ACC112 (cell line): ENCODE measurements around the gene NRG3.

Source experiments
- H2AFZ ChIP-seq: fragments of 200-600 bp; sonication (generic); one replicate; pipeline ENCODE4 v1.6.0; 2017; ENCODE audit warnings: antibody characterized with exemption, low read length; ENCODE audit not compliant: unreplicated experiment
- H3K27ac ChIP-seq: fragments of 200-600 bp; sonication (generic); 2 replicates; pipeline ENCODE4 v1.5.1; 2014; ENCODE audit warnings: low read depth, mild to moderate bottlenecking, antibody characterized with exemption, low read length, moderate library complexity
- H3K27me3 ChIP-seq: fragments of 200-600 bp; sonication (generic); 2 replicates; pipeline ENCODE4 v1.6.1; 2014; ENCODE audit warnings: mild to moderate bottlenecking, antibody characterized with exemption, low read length, moderate library complexity, mixed read lengths; ENCODE audit not compliant: insufficient read depth
- H3K36me3 ChIP-seq: fragments of 200-600 bp; sonication (generic); 2 replicates; pipeline ENCODE4 v1.6.1; 2016; ENCODE audit warnings: mild to moderate bottlenecking, antibody characterized with exemption, low read length, moderate library complexity, mixed read lengths; ENCODE audit not compliant: insufficient read depth
- H3K4me1 ChIP-seq: fragments of 200-600 bp; sonication (generic); one replicate; pipeline ENCODE4 v1.6.1; 2016; ENCODE audit warnings: low read length, mixed read lengths; ENCODE audit not compliant: insufficient read depth, unreplicated experiment, control insufficient read depth
- H3K4me3 ChIP-seq: fragments of 200-600 bp; sonication (generic); 2 replicates; pipeline ENCODE4 v1.5.1; 2014; ENCODE audit warnings: mild to moderate bottlenecking, low read depth, low read length
- H3K79me2 ChIP-seq: fragments of 200-600 bp; sonication (generic); one replicate; pipeline ENCODE4 v1.6.0; 2016; ENCODE audit warnings: low read length; ENCODE audit not compliant: control insufficient read depth, unreplicated experiment, insufficient read depth

The NRG3 gene

GRCh38 chr10:81874875-81875466 is at the start of gene NRG3:
Gene NRG3, plus strand, starts transcription at chr10:81875194.
- Histone ChIP-seq H3K4me1 (no peaks in the 10 kb centered on the region), H3K27me3 (peaks cover 32% of the 10 kb centered on the region), H3K36me3 (no peaks in the 10 kb centered on the region), H3K79me2 (no peaks in the 10 kb centered on the region), H3K4me3 (no peak within 1 kb of the TSS), H2AFZ (no peak within 1 kb of the TSS), H3K27ac (no peak within 1 kb of the TSS)

DNA sequence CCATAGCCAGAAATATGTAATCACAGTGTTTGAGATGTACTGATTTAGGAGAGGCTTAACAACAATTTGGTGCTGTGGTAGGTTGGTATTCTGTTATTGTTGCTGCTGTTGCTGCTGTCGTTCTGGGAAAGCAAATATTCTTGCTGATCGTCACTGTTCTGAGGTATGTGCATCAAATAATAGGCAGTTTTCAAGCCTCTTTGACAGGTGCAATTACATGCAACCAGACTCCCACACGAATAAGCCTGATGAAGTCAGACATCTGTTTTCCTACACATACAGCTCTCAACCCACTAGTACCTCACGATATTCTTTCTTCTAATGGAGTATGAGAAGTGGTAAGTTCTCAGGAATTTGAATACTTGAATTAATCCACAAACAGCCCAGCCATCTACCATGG is 46.7 kb upstream of the NRG3 start:
- no peaks in the 10 kb centered on the region for H3K4me1 ChIP-seq
- no peaks in the 10 kb centered on the region for H3K79me2 ChIP-seq
- H3K4me3 ChIP-seq: no peak overlapping the region
- H3K27ac ChIP-seq: no peak overlapping the region
- H3K27me3 ChIP-seq: no peaks in the 10 kb centered on the region
- no peaks in the 10 kb centered on the region for H3K36me3 ChIP-seq
- no peak overlapping the region for H2AFZ ChIP-seq

GRCh38 chr10:81831060-81831459 is 43.9 kb upstream of the NRG3 start:
- no peaks in the 10 kb centered on the region for H3K27me3 ChIP-seq
- H2AFZ ChIP-seq: no peak overlapping the region
- H3K79me2 ChIP-seq: no peaks in the 10 kb centered on the region
- no peak overlapping the region for H3K4me3 ChIP-seq
- no peak overlapping the region for H3K27ac ChIP-seq
- no peaks in the 10 kb centered on the region for H3K4me1 ChIP-seq
- H3K36me3 ChIP-seq: no peaks in the 10 kb centered on the region

DNA sequence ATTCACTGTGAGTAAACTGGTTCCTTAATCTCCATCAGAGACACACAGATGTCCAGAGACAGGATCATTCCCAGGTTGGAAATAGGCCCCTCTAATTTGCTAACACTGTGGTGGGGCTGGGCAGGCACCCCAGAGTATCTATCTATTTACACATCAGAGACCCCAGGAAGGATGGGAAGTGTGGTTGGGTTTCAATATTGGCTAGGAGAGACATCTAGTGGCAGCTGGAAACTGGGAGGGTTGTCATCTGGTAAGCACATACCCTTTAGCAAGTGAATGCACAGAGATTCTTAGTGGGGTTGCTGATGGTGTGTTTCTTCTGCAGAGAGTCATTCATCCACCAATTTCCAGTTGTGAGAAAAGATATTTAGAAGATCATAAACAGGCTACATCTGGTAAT is 36.0 kb upstream of the NRG3 start:
- no peaks in the 10 kb centered on the region for H3K36me3 ChIP-seq
- no peak overlapping the region for H3K27ac ChIP-seq
- no peaks in the 10 kb centered on the region for H3K79me2 ChIP-seq
- no peak overlapping the region for H2AFZ ChIP-seq
- H3K27me3 ChIP-seq: no peaks in the 10 kb centered on the region
- H3K4me1 ChIP-seq: no peaks in the 10 kb centered on the region
- no peak overlapping the region for H3K4me3 ChIP-seq

GRCh38 chr10:81843042-81843441 is 32.0 kb upstream of the NRG3 start:
- H3K4me1 ChIP-seq: no peaks in the 10 kb centered on the region
- no peak overlapping the region for H2AFZ ChIP-seq
- H3K79me2 ChIP-seq: no peaks in the 10 kb centered on the region
- no peak overlapping the region for H3K4me3 ChIP-seq
- H3K36me3 ChIP-seq: no peaks in the 10 kb centered on the region
- H3K27ac ChIP-seq: no peak overlapping the region
- H3K27me3 ChIP-seq: no peaks in the 10 kb centered on the region

DNA sequence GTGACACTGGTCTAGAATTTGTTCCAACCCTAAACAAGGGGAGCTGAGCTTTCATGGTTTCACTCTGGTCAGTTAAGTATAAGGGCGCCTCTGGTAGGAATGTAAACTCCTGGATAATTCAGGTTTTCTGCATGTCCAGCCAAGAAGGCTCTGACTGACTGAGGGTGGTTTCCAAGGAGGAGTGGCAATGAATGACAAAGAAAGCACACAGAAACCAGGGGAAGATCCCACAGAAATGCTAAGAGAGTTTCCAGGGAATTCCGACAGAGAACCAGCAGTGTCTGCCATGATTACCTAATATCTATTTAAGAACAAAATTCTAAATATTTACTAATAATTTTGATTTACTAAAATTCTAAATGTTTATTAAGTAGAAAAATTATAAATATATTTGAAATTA is 27.3 kb upstream of the NRG3 start:
- Histone ChIP-seq H3K4me3 (no peak overlapping the region), H3K4me1 (no peaks in the 10 kb centered on the region), H3K27ac (no peak overlapping the region), H2AFZ (no peak overlapping the region), H3K79me2 (no peaks in the 10 kb centered on the region), H3K36me3 (no peaks in the 10 kb centered on the region), H3K27me3 (no peaks in the 10 kb centered on the region)

- no peaks in the 10 kb centered on the region for H3K4me1 ChIP-seq
- H3K79me2 ChIP-seq: no peaks in the 10 kb centered on the region
- H2AFZ ChIP-seq: no peak overlapping the region
- no peak overlapping the region for H3K27ac ChIP-seq
- no peaks in the 10 kb centered on the region for H3K36me3 ChIP-seq
- H3K4me3 ChIP-seq: no peak overlapping the region
- H3K27me3 ChIP-seq: no peaks in the 10 kb centered on the region
Observed at GRCh38 chr10:81848514-81848913, 26.5 kb upstream of the NRG3 start.

- Histone ChIP-seq H3K79me2 (no peaks in the 10 kb centered on the region), H3K4me3 (no peak overlapping the region), H3K27me3 (no peaks in the 10 kb centered on the region), H2AFZ (no peak overlapping the region), H3K4me1 (no peaks in the 10 kb centered on the region), H3K36me3 (no peaks in the 10 kb centered on the region), H3K27ac (no peak overlapping the region)
Observed at GRCh38 chr10:81848931-81849330, 26.1 kb upstream of the NRG3 start.

DNA sequence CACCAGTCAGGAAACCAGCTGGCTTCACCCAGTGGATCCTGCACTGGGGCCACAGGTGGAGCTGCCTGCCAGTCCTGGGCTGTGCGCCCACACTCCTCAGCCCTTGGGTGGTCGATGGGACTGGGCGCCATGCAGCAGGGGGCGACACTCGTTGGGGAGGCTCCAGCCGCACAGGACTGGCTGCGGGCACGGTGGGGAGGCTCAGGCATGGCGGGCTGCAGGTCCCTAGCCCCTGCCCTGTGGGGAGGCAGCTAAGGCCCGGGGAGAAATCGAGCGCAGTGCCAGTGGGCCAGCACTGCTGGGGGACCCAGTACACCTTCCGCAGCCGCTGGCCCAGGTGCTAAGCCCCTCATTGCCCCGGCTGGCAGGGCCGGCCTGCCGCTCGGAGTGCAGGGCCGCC is 12.4 kb upstream of the NRG3 start:
- Histone ChIP-seq H3K27ac (no peak overlapping the region), H3K27me3 (no peaks in the 10 kb centered on the region), H3K79me2 (no peaks in the 10 kb centered on the region), H2AFZ (no peak overlapping the region), H3K4me3 (no peak overlapping the region), H3K4me1 (no peaks in the 10 kb centered on the region), H3K36me3 (no peaks in the 10 kb centered on the region)

GRCh38 chr10:81863771-81864170 is 11.2 kb upstream of the NRG3 start:
- Histone ChIP-seq H3K36me3 (no peaks in the 10 kb centered on the region), H3K4me3 (no peak overlapping the region)

DNA sequence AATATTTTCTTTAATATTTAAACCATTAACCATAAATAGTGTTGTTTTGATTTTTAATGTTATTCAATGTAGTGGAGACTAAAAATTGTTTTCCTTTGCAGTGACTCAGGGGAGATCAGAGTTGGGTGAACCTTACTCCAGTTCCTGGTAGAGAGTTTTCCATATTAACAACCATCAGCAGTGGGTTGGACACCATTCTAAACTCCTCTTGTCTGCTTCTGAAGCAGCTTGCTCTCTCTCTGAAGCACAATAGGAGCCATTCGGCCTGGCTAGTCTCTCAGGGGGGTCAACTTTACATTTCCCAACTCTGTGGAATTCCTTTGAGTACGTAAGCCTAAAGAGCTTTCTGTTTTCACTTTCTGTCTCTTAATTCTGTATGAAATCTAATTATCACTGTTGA is 9.4 kb upstream of the NRG3 start:
- H3K27me3 ChIP-seq: no peaks in the 10 kb centered on the region
- no peaks in the 10 kb centered on the region for H3K4me1 ChIP-seq

More at GRCh38 chr10:81863771-81864170, 11.2 kb upstream of the NRG3 start:
- no peaks in the 10 kb centered on the region for H3K4me1 ChIP-seq
- no peak overlapping the region for H2AFZ ChIP-seq
- H3K27ac ChIP-seq: no peak overlapping the region
- H3K79me2 ChIP-seq: no peaks in the 10 kb centered on the region
- H3K27me3 ChIP-seq: no peaks in the 10 kb centered on the region

More for the DNA sequence above, 9.4 kb upstream of the NRG3 start:
- no peaks in the 10 kb centered on the region for H3K79me2 ChIP-seq
- H3K36me3 ChIP-seq: no peaks in the 10 kb centered on the region
- no peak overlapping the region for H2AFZ ChIP-seq
- H3K27ac ChIP-seq: no peak overlapping the region
- no peak overlapping the region for H3K4me3 ChIP-seq
